WTC11 (cell line): ENCODE measurements around the gene ZKSCAN2. TPM values are rescaled to one million over a fixed set of nuclear protein-coding genes. Genes with fewer than 3 reads are reported as not detected.
A peak's percentile ranks its signal among the peaks of the same experiment; 100 is the strongest.

Experiments used
- ATAC-seq: fragments of 200-7000 bp; cut with Tn5 transposase; 2 replicates; pipeline ENCODE4 v1.10.0; 2021; ENCODE audit warnings: mild to moderate bottlenecking, moderate library complexity
- CTCF ChIA-PET: fragments of 300-600 bp; sonication (Branson Sonifier 250); formaldehyde crosslinking; loops from one replicate; lab custom pipeline; 2021; ENCODE audit warnings: antibody characterized with exemption; lab: Charles Lee
- POLR2A ChIA-PET: fragments of 350-600 bp; sonication (Branson Sonifier 250); formaldehyde crosslinking; loops from one replicate; lab custom pipeline; 2021; ENCODE audit warnings: antibody characterized with exemption; lab: Charles Lee
- DNase-seq: peaks from one replicate; pipeline ENCODE4 v3.0.0; 2021; ENCODE audit warnings: low spot score
- H3K27ac Mint-ChIP-seq: 2 replicates; pipeline ENCODE4 v1.8.0; 2021; ENCODE audit warnings: mixed read lengths
- H3K27me3 Mint-ChIP-seq: 2 replicates; pipeline ENCODE4 v1.8.0; 2021; ENCODE audit warnings: low read depth, mild to moderate bottlenecking, moderate library complexity, mixed read lengths
- H3K36me3 Mint-ChIP-seq: 2 replicates; pipeline ENCODE4 v1.8.0; 2021; ENCODE audit warnings: mixed read lengths
- H3K4me1 Mint-ChIP-seq: 2 replicates; pipeline ENCODE4 v1.8.0; 2022; ENCODE audit warnings: mixed read lengths
- H3K4me3 Mint-ChIP-seq: 2 replicates; pipeline ENCODE4 v1.8.0; 2021; ENCODE audit warnings: mild to moderate bottlenecking, moderate library complexity, mixed read lengths
- H3K9me3 Mint-ChIP-seq: 2 replicates; pipeline ENCODE4 v1.8.0; 2021; ENCODE audit warnings: mixed read lengths
- ATF3 ChIP-seq: sonication (generic); formaldehyde crosslinking; conservative IDR thresholded peaks from 2 replicates; pipeline ENCODE4 v1.8.1; 2022; ENCODE audit warnings: mild to moderate bottlenecking, missing genetic modification reagents
- CBFB ChIP-seq: sonication (generic); formaldehyde crosslinking; IDR thresholded peaks from 2 replicates; pipeline ENCODE4 v1.8.1; 2022; ENCODE audit warnings: mild to moderate bottlenecking, low read depth, missing genetic modification reagents
- CREM ChIP-seq: sonication (generic); formaldehyde crosslinking; IDR thresholded peaks from 2 replicates; pipeline ENCODE4 v1.8.1; 2022; ENCODE audit warnings: mild to moderate bottlenecking, missing genetic modification reagents, moderate library complexity
- CTCF ChIP-seq: fragments of 200-600 bp; IDR thresholded peaks from 2 replicates; pipeline ENCODE4 v1.8.0; 2022; ENCODE audit warnings: antibody characterized with exemption
- E2F5 ChIP-seq: sonication (generic); formaldehyde crosslinking; IDR thresholded peaks from 2 replicates; pipeline ENCODE4 v1.8.1; 2022; ENCODE audit warnings: mild to moderate bottlenecking, moderate library complexity, missing genetic modification reagents
- ESRRA ChIP-seq: sonication (generic); formaldehyde crosslinking; IDR thresholded peaks from 2 replicates; pipeline ENCODE4 v1.8.1; 2022; ENCODE audit warnings: mild to moderate bottlenecking, missing genetic modification reagents, borderline replicate concordance
- ETV6 ChIP-seq: sonication (generic); formaldehyde crosslinking; IDR thresholded peaks from 2 replicates; pipeline ENCODE4 v1.8.1; 2022; ENCODE audit warnings: mild to moderate bottlenecking, missing genetic modification reagents
- FOXP1 ChIP-seq: sonication (generic); formaldehyde crosslinking; IDR thresholded peaks from 2 replicates; pipeline ENCODE4 v1.8.0; 2022; ENCODE audit warnings: missing genetic modification reagents, mild to moderate bottlenecking, moderate library complexity, borderline replicate concordance
- HMGA2 ChIP-seq: fragments of 250-450 bp; sonication (Bioruptor Pico); IDR thresholded peaks from 2 replicates; pipeline ENCODE4 v1.4.0; 2021; ENCODE audit warnings: mild to moderate bottlenecking, moderate library complexity
- JAZF1 ChIP-seq: fragments of 250-450 bp; sonication (Bioruptor Pico); IDR thresholded peaks from 2 replicates; pipeline ENCODE4 v1.9.0; 2021; ENCODE audit warnings: moderate library complexity, mild to moderate bottlenecking, inconsistent platforms
- NR1H2 ChIP-seq: sonication (generic); formaldehyde crosslinking; IDR thresholded peaks from 2 replicates; pipeline ENCODE4 v1.9.0; 2021; ENCODE audit warnings: mild to moderate bottlenecking, moderate library complexity, missing genetic modification reagents
- NR2C2 ChIP-seq: sonication (generic); formaldehyde crosslinking; IDR thresholded peaks from 2 replicates; pipeline ENCODE4 v1.8.0; 2022; ENCODE audit warnings: mild to moderate bottlenecking, missing genetic modification reagents
- RELA ChIP-seq: sonication (generic); formaldehyde crosslinking; IDR thresholded peaks from 2 replicates; pipeline ENCODE4 v1.8.1; 2022; ENCODE audit warnings: missing genetic modification reagents, mild to moderate bottlenecking, borderline replicate concordance
- TCF7 ChIP-seq: sonication (generic); formaldehyde crosslinking; IDR thresholded peaks from 2 replicates; pipeline ENCODE4 v1.8.0; 2022; ENCODE audit warnings: mild to moderate bottlenecking, low read depth, missing genetic modification reagents, moderate library complexity
- TEAD4 ChIP-seq: sonication (generic); formaldehyde crosslinking; IDR thresholded peaks from 2 replicates; pipeline ENCODE4 v1.8.0; 2022; ENCODE audit warnings: mild to moderate bottlenecking, missing genetic modification reagents
- ZNF138 ChIP-seq: sonication (generic); formaldehyde crosslinking; conservative IDR thresholded peaks from 2 replicates; pipeline ENCODE4 v1.8.1; 2022; ENCODE audit warnings: mild to moderate bottlenecking, moderate library complexity, missing genetic modification reagents
- ZNF532 ChIP-seq: fragments of 250-450 bp; sonication (Bioruptor Pico); IDR thresholded peaks from 2 replicates; pipeline ENCODE4 v1.9.0; 2021; ENCODE audit warnings: mild to moderate bottlenecking, borderline replicate concordance
- total RNA-seq: library from RNA; stranded (reverse); gene quantifications from 3 replicates; pipeline ENCODE4 v1.2.3, GENCODE V29; 2021

The ZKSCAN2 gene
- total RNA-seq, 1 experiment from 2014 or later = 13.0 TPM

GRCh38 chr16:25279491-25279890, 21.8 kb upstream of the ZKSCAN2 start:
- TF ChIP-seq TEAD4 (CRISPR knock-in tag) = no peak
- no peak for TF ChIP-seq CREM (CRISPR knock-in tag)
- no peak for TF ChIP-seq RELA
- no peak for TF ChIP-seq ETV6 (CRISPR knock-in tag)
- TF ChIP-seq JAZF1 (CRISPR knock-in tag) = no peak
- TF ChIP-seq CTCF = no peak
- ChIA-PET CTCF (interaction anchor here (0.7 kb wide), 1 partner anchor 93 kb away, joined by 3 read pairs; no protein-coding TSS in a partner anchor), POLR2A (no interaction called here)
- H3K4me3 Mint-ChIP-seq = no peak overlapping the region
- peak overlapping the region; percentile 7; the same call in 1 of the 2 replicates for H3K27ac Mint-ChIP-seq
- DNase-seq = no peak
- H3K9me3 Mint-ChIP-seq = peaks cover 29% of the 10 kb centered on the region
- H3K4me1 Mint-ChIP-seq = no peaks in the 10 kb centered on the region
- no peak for ATAC-seq
- peaks cover 4% of the 10 kb centered on the region; the same call in 1 of the 2 replicates for H3K27me3 Mint-ChIP-seq
- peaks cover 17% of the 10 kb centered on the region for H3K36me3 Mint-ChIP-seq

GRCh38 chr16:25271421-25271820, 13.8 kb upstream of the ZKSCAN2 start:
- POLR2A ChIA-PET = no interaction called here
- DNase-seq (no peak), ATAC-seq (no peak)
- Mint-ChIP-seq H3K36me3 (peaks cover 5% of the 10 kb centered on the region; the same call in 1 of the 2 replicates), H3K27me3 (no peaks in the 10 kb centered on the region), H3K27ac (peak overlapping the region; percentile 50; the same call in 1 of the 2 replicates), H3K9me3 (no peaks in the 10 kb centered on the region), H3K4me1 (no peaks in the 10 kb centered on the region), H3K4me3 (no peak overlapping the region)
- TF ChIP-seq RELA = no peak
- no peak for TF ChIP-seq HMGA2
- TF ChIP-seq CBFB = no peak
- no peak for TF ChIP-seq TCF7
- no peak for TF ChIP-seq ZNF532
- TF ChIP-seq ZNF138 (CRISPR knock-in tag) = no peak
- no peak for TF ChIP-seq NR2C2 (CRISPR knock-in tag)
- TF ChIP-seq ESRRA (CRISPR knock-in tag) = no peak
- TF ChIP-seq ATF3 (CRISPR knock-in tag) = no peak
- no peak for TF ChIP-seq NR1H2 (CRISPR knock-in tag)
- no peak for TF ChIP-seq FOXP1 (CRISPR knock-in tag)
- no peak for TF ChIP-seq E2F5 (CRISPR knock-in tag)
- CTCF ChIA-PET = interaction anchor here (0.6 kb wide), 1 partner anchor 1374 kb away, joined by 3 read pairs; no protein-coding TSS in a partner anchor
